Measurements from ENCODE around the gene COL4A2. TPM values are rescaled to one million over a fixed set of nuclear protein-coding genes. Genes with fewer than 3 reads are reported as not detected.

Gene COL4A2
- total and polyA plus RNA-seq, 11 donors: 92.4 to 377 (median 166) TPM

DNA sequence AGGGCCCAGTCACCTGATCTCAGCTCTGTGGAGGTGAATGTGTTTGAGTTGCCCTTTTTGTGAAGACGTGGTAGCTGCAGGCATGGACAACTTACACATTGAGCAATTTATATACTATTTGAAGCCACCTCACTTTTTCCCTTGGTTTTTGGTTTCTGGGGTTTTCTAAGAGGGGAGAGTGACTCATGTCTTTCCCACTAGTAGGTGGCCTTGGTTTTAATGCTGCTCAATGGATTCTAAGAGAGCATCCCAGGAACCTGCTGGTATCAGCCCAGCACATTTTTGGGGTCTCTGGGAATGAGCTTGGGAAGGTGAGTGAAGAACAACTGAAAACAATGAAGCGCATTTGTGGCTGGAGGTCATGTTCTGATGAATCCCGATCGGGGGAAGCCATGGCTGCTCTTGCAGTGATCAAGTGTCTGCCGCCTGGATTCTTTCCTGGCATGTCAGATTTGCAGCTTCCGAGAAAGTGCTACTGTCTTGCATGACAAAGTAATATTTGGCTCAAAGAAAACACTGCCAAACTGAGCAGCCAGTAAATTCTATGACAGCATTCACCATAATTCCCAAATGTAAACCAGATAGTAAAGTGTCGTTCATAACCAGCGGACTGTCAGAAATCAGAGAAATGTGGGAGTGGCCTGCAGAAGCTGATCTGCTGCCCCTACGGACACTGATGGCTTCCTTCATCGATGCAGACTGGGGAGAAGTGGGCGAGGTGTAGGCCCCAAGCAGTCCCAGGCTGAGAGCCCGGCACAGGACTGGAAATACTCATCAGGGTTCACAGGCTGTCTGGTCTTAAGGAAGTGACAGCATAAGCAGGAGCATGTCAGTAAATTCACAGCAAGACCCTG, 98.7 kb downstream of the COL4A2 start:
- no peaks in the 10 kb centered on the region for H3K9me3 ChIP-seq
- TF ChIP-seq POLR2A (IDR thresholded peaks at IDR 0.05): no peak
- no peak for TF ChIP-seq CTCF (IDR thresholded peaks at IDR 0.05)
- H3K27me3 ChIP-seq: no peaks in the 10 kb centered on the region
- DNase-seq (no peak), ATAC-seq (peak in 1 of 4 donors; percentile 24)
- no peak overlapping the region for H3K4me3 ChIP-seq
- peaks cover 5 to 78% (median 52%) of the 10 kb centered on the region in 12 donors for H3K4me1 ChIP-seq
- intact Hi-C loops (cut with DNase I): loop anchor here in 1 of 10 donors (5.0 kb wide), 1 partner anchor 34 kb away; no protein-coding TSS in a partner anchor
- WGBS, 4 donors: 43 to 50% (median 44%) methylated on average over 12 of the region's 12 CpGs
- peaks cover 0 to 7% (median 0%) of the 10 kb centered on the region in 9 donors for H3K36me3 ChIP-seq
- peak overlapping the region in 9 of 12 donors; percentile 25 to 93 (median 58) for H3K27ac ChIP-seq

- intact Hi-C loops (cut with DNase I): loop anchor here in 1 of 10 donors (5.0 kb wide), 1 partner anchor 35 kb away; no protein-coding TSS in a partner anchor
- WGBS, 4 donors: 58 to 69% (median 67%) methylated on average over 14 of the region's 14 CpGs
- no peak overlapping the region for H3K4me3 ChIP-seq
- ATAC-seq: no peak
- H3K36me3 ChIP-seq: peaks cover 0 to 7% (median 0%) of the 10 kb centered on the region in 9 donors
- TF ChIP-seq CTCF (IDR thresholded peaks at IDR 0.05) (no peak), POLR2A (IDR thresholded peaks at IDR 0.05) (no peak)
- no peaks in the 10 kb centered on the region for H3K27me3 ChIP-seq
- peaks cover 5 to 82% (median 60%) of the 10 kb centered on the region in 12 donors for H3K4me1 ChIP-seq
- peak overlapping the region in 9 of 12 donors; percentile 14 to 93 (median 71) for H3K27ac ChIP-seq
- no peaks in the 10 kb centered on the region for H3K9me3 ChIP-seq
- DNase-seq: no peak
Measured at GRCh38 chr13:110407021-110407420, 99.9 kb downstream of the COL4A2 start.

- WGBS, 4 donors: 24 to 37% (median 33%) methylated on average over 9 of the region's 9 CpGs
- ATAC-seq: no peak
- Histone ChIP-seq H3K4me3 (no peak overlapping the region), H3K9me3 (no peaks in the 10 kb centered on the region), H3K4me1 (peaks cover 5 to 84% (median 63%) of the 10 kb centered on the region in 12 donors), H3K27ac (peak overlapping the region in 11 of 12 donors; percentile 40 to 93 (median 64)), H3K27me3 (no peaks in the 10 kb centered on the region), H3K36me3 (peaks cover 0 to 7% (median 0%) of the 10 kb centered on the region in 9 donors)
- no peak for DNase-seq
- TF ChIP-seq CTCF (IDR thresholded peaks at IDR 0.05) (no peak), POLR2A (IDR thresholded peaks at IDR 0.05) (no peak)
- intact Hi-C loops (cut with DNase I): loop anchor here in 1 of 10 donors (5.0 kb wide), 1 partner anchor 35 kb away; no protein-coding TSS in a partner anchor
Measured at GRCh38 chr13:110407531-110407930, 100.4 kb downstream of the COL4A2 start.

GRCh38 chr13:110408286-110408685, 101.2 kb downstream of the COL4A2 start:
- ATAC-seq (no peak), DNase-seq (no peak)
- no peak for TF ChIP-seq CTCF (IDR thresholded peaks at IDR 0.05)
- no peak for TF ChIP-seq POLR2A (IDR thresholded peaks at IDR 0.05)
- Histone ChIP-seq H3K27ac (peak overlapping the region; percentile 29 to 93 (median 62)), H3K4me1 (peaks cover 5 to 87% (median 70%) of the 10 kb centered on the region in 12 donors), H3K27me3 (no peaks in the 10 kb centered on the region), H3K9me3 (no peaks in the 10 kb centered on the region), H3K4me3 (no peak overlapping the region), H3K36me3 (peaks cover 0 to 7% (median 0%) of the 10 kb centered on the region in 9 donors)
- whole genome bisulfite sequencing, 4 donors: 62 to 86% (median 71%) methylated on average over 12 of the region's 12 CpGs
- intact Hi-C loops (cut with DNase I): loop anchor here in 1 of 10 donors (5.0 kb wide), 1 partner anchor 36 kb away; no protein-coding TSS in a partner anchor
